Measurements from ENCODE around the gene TNIP3.

- TF ChIP-seq CTCF (optimal IDR thresholded peaks at IDR 0.05 in 1 of 3, IDR thresholded peaks at IDR 0.05 in 1 of 3, conservative IDR thresholded peaks at IDR 0.05 in 1 of 3; ENCODE audit: extremely low read depth in 1 of 3, insufficient read depth in 2 of 3, low read length in 3 of 3) (no peak), EZH2 (IDR thresholded peaks at IDR 0.05; ENCODE audit: low read length) (no peak)
These were observed 27.2 kb upstream of the TNIP3 start for GRCh38 chr4:121191361-121191760.

All from keratinocyte (primary cell).